ENCODE measurements around the gene NPHS2. TPM values are rescaled to one million over a fixed set of nuclear protein-coding genes. Genes with fewer than 3 reads are reported as not detected.

NPHS2 gene
- total and polyA plus RNA-seq, 2 of the 4 experiments (the other 2 are of a cell fraction), result not detected

DNA sequence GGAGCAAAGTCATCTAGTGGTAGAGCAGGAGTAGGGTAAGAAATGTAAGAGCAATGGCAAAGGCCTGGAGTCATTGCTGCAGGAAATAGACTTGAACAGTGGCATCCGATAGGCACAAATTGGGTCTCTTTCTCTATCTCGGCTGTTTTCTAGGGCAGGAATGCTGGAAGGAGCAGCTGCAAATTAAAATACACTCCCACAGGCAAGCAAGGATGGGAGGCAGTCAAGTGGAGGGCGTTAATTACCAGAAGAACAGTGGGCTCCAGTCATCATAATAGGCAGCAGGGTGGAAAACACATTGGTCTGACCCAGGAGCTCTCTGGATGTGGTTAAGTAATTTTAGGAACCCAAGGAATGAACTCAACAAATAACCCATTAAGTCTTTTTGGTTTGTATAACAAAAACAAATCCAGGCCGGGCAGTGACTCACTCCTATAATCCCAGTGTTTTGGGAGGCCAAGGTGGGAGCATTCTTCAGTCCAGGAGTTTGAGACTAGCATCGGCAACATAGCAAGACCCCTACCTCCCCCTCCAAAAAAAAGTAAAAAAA lies 8.1 kb upstream of the NPHS2 start:
- no peak overlapping the region for H2AK9ac ChIP-seq (replicated peaks; ENCODE audit: low read depth, low read length, poor library complexity)
- H3K9ac ChIP-seq (ENCODE audit: low read depth, low read length), result no peak overlapping the region
- H4K20me1 ChIP-seq (ENCODE audit: insufficient read depth, low read length), result no peaks in the 10 kb centered on the region
- H3K4me2 ChIP-seq (ENCODE audit: low read depth, low read length), result no peak overlapping the region
- H4K8ac ChIP-seq (ENCODE audit: low read depth in 2 of 2, low read length in 2 of 2), result no peak overlapping the region
- H2AFZ ChIP-seq (replicated peaks; ENCODE audit: low read length, poor library complexity), result no peak overlapping the region
- no TSS peak for BruUV-seq (replicated peaks)
- CTCF ChIA-PET, result interaction anchor here (0.6 kb wide), 1 partner anchor 11 kb away, joined by 3 read pairs; no protein-coding TSS in a partner anchor
- H3K79me1 ChIP-seq (ENCODE audit: low read depth in 1 of 2, low read length in 2 of 2), result no peaks in the 10 kb centered on the region
- in situ Hi-C loops (cut with MboI; ENCODE audit: low sequenced_read_pairs) (loop anchor here (25.0 kb wide), 1 partner anchor 322 kb away; no protein-coding TSS in a partner anchor), intact Hi-C loops (cut with micrococcal nuclease) (no loop called here), dilution Hi-C loops (cut with HindIII; ENCODE audit: low sequenced_read_pairs, unreplicated experiment) (no loop called here)
- no peak overlapping the region for H2BK5ac ChIP-seq (ENCODE audit: low read depth, low read length, poor library complexity, severe bottlenecking)
- POLR2A ChIA-PET (ENCODE audit: unreplicated experiment), result no interaction called here
- H2AK5ac ChIP-seq (ENCODE audit: low read depth, low read length), result no peak overlapping the region
- no peak overlapping the region for H3K23ac ChIP-seq (ENCODE audit: low read depth, low read length)
- no peak overlapping the region for H3K18ac ChIP-seq (ENCODE audit: low read depth, low read length)
- no peaks in the 10 kb centered on the region for H3K9me1 ChIP-seq (ENCODE audit: insufficient read depth, low read length)
- no peak overlapping the region for H3K4ac ChIP-seq (ENCODE audit: low read depth, low read length)
- ATAC-seq (ENCODE audit: low read depth) (no peak), DNase-seq (no peak)
- no peaks in the 10 kb centered on the region for H3K36me3 ChIP-seq (ENCODE audit: control insufficient read depth, insufficient read depth, low read length)
- H3K4me1 ChIP-seq (ENCODE audit: control insufficient read depth, insufficient read depth, low read length), result no peaks in the 10 kb centered on the region
- peaks cover 20% of the 10 kb centered on the region for H3K27me3 ChIP-seq (ENCODE audit: control insufficient read depth, insufficient read depth, low read length)
- no peak overlapping the region for H2BK20ac ChIP-seq (ENCODE audit: low read depth, low read length)
- H3K56ac ChIP-seq (ENCODE audit: extremely low read depth, insufficient read depth, low read length), result no peak overlapping the region
- H3K27ac ChIP-seq (ENCODE audit: insufficient read depth, low read length), result no peak overlapping the region
- H2BK15ac ChIP-seq (ENCODE audit: low read depth, low read length), result no peak overlapping the region
- H3K9me3 ChIP-seq (ENCODE audit: control insufficient read depth, insufficient read depth, low read length), result peaks cover 2% of the 10 kb centered on the region; the same call in 1 of the 2 replicates
- TF ChIP-seq NFE2L2 (IDR thresholded peaks at IDR 0.05; ENCODE audit: low read depth, low read length), result no peak
- no peak for TF ChIP-seq RAD21 (IDR thresholded peaks at IDR 0.05; ENCODE audit: low read length)
- TF ChIP-seq SMC3 (IDR thresholded peaks at IDR 0.05; ENCODE audit: low read depth, low read length), result no peak
- TF ChIP-seq MAFK (IDR thresholded peaks at IDR 0.05; ENCODE audit: low read depth, low read length), result no peak
- TF ChIP-seq FOS (IDR thresholded peaks at IDR 0.05; ENCODE audit: low read depth, low read length), result no peak
- no peak for TF ChIP-seq USF2 (IDR thresholded peaks at IDR 0.05; ENCODE audit: low read depth, low read length)
- TF ChIP-seq RFX5 (IDR thresholded peaks at IDR 0.05; ENCODE audit: low read depth, low read length), result no peak
- TF ChIP-seq BHLHE40 (IDR thresholded peaks at IDR 0.05; ENCODE audit: low read depth, low read length), result no peak
- no peak for TF ChIP-seq CEBPB (IDR thresholded peaks at IDR 0.05; ENCODE audit: low read depth, low read length)
- no peak for TF ChIP-seq CHD1 (IDR thresholded peaks at IDR 0.05; ENCODE audit: low read depth, low read length)
- TF ChIP-seq MAZ (IDR thresholded peaks at IDR 0.05; ENCODE audit: borderline replicate concordance, low read depth, low read length), result no peak
- TF ChIP-seq, protein P1, sequence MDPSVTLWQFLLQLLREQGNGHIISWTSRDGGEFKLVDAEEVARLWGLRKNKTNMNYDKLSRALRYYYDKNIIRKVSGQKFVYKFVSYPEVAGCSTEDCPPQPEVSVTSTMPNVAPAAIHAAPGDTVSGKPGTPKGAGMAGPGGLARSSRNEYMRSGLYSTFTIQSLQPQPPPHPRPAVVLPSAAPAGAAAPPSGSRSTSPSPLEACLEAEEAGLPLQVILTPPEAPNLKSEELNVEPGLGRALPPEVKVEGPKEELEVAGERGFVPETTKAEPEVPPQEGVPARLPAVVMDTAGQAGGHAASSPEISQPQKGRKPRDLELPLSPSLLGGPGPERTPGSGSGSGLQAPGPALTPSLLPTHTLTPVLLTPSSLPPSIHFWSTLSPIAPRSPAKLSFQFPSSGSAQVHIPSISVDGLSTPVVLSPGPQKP (IDR thresholded peaks at IDR 0.05; ENCODE audit: borderline replicate concordance, low read depth, low read length), result no peak
- TF ChIP-seq, protein P2, sequence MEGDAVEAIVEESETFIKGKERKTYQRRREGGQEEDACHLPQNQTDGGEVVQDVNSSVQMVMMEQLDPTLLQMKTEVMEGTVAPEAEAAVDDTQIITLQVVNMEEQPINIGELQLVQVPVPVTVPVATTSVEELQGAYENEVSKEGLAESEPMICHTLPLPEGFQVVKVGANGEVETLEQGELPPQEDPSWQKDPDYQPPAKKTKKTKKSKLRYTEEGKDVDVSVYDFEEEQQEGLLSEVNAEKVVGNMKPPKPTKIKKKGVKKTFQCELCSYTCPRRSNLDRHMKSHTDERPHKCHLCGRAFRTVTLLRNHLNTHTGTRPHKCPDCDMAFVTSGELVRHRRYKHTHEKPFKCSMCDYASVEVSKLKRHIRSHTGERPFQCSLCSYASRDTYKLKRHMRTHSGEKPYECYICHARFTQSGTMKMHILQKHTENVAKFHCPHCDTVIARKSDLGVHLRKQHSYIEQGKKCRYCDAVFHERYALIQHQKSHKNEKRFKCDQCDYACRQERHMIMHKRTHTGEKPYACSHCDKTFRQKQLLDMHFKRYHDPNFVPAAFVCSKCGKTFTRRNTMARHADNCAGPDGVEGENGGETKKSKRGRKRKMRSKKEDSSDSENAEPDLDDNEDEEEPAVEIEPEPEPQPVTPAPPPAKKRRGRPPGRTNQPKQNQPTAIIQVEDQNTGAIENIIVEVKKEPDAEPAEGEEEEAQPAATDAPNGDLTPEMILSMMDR (conservative IDR thresholded peaks at IDR 0.05; ENCODE audit: low read depth, low read length), result no peak
- H2BK120ac ChIP-seq (ENCODE audit: low read depth, low read length), result no peak overlapping the region
- H3K14ac ChIP-seq (replicated peaks; ENCODE audit: low read depth, low read length), result no peak overlapping the region
- H3K4me3 ChIP-seq (ENCODE audit: insufficient read depth, low read depth, low read length), result no peak overlapping the region
- H4K91ac ChIP-seq (ENCODE audit: insufficient read depth, low read depth, low read length), result no peak overlapping the region
- H4K5ac ChIP-seq (ENCODE audit: low read depth, low read length), result no peak overlapping the region
- no CpG with 5 or more reads among the region's 5 CpGs for WGBS, 2 experiments (ENCODE audit: extremely low coverage in 2 of 2, insufficient read length in 1 of 2)

All from IMR-90 (cell line).